VCaP (cell line): Measurements from ENCODE around the gene KCNIP4.

Source experiments
- H3K27ac ChIP-seq: fragments of 450-650 bp; 2 replicates; pipeline ENCODE4 v1.5.1; 2017
- TF ChIP-seq, protein P1 (sequence below): fragments of 450-650 bp; conservative IDR thresholded peaks from 2 replicates; pipeline ENCODE4 v1.5.1; 2017; ENCODE audit warnings: mild to moderate bottlenecking, moderate library complexity

KCNIP4 gene

DNA sequence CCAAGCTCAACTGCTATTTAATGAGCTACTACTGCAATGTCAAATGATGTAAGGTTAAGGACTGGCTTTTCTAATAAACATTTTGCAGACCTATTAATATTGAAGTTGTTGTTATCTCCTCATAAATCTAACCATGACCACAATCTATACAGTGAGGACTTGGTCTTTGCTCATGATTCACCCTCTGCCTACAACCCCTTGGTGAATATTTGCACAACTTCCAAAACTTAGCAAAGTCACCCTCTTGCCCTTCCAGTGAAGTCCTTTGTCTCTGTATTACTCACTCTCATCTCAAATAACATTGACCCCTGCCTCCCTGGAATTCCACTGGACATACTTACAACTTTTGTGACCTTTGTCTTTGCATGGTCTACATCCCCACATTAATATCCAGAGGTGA lies 204.5 kb downstream of the KCNIP4 start:
- TF ChIP-seq, protein P1, sequence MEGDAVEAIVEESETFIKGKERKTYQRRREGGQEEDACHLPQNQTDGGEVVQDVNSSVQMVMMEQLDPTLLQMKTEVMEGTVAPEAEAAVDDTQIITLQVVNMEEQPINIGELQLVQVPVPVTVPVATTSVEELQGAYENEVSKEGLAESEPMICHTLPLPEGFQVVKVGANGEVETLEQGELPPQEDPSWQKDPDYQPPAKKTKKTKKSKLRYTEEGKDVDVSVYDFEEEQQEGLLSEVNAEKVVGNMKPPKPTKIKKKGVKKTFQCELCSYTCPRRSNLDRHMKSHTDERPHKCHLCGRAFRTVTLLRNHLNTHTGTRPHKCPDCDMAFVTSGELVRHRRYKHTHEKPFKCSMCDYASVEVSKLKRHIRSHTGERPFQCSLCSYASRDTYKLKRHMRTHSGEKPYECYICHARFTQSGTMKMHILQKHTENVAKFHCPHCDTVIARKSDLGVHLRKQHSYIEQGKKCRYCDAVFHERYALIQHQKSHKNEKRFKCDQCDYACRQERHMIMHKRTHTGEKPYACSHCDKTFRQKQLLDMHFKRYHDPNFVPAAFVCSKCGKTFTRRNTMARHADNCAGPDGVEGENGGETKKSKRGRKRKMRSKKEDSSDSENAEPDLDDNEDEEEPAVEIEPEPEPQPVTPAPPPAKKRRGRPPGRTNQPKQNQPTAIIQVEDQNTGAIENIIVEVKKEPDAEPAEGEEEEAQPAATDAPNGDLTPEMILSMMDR, result no peak
- no peak overlapping the region for H3K27ac ChIP-seq

DNA sequence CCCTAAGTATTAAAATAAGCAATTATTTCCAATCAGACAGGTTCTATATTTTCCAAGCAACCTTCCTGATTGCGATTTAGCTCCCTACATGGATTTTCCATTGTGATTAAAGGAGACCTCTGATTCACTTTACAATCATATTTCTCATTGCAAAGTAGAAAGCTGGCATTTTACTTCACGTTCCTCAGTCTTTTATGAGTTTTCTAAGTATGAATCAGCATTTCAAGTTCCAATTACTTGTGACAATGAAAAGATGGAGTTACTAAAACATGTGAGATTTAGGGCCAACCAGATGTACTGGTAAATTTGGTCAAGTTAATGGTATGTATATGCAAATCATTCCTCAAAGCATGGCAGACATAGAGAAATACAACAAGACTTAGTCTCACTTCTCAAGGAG lies 206.2 kb downstream of the KCNIP4 start:
- TF ChIP-seq, protein P1, result no peak
- H3K27ac ChIP-seq, result no peak overlapping the region

DNA sequence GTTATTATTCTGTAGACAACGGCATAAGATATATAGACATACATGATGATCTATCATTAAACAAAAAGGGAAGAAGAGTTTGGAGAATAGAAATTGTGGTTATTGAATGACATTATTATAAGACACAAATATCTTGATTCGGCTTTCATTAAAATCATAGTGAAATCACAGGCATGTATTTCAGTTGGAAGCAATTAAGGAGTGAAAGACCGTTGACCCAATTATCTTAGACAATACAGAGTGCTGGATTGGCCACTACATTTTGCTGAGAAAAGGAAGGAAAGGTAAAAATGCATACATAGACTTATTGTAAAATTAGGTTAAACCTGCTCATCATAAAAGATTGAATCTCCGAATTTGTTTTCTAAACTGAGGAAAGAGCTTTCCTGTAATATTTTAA lies 209.8 kb downstream of the KCNIP4 start:
- TF ChIP-seq, protein P1, result no peak
- no peak overlapping the region for H3K27ac ChIP-seq

DNA sequence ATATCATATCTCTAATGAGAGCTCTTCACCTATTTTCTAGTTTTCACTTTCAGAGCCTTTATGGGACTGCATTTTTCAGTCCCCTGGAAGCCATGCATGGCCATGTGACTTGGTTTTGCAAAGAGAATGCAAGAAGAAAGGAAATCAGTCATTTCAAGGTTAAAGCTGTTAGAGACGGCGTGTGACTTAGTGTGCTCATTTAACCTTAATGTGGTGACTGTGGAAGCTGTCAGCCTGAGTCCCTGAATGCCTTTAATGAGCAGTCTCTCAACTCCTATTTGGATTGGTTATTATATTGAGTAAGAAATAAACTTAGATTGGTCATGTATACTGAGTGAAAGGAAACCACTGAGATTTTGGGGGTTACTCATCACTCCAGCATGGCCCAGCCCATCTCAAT lies 212.7 kb downstream of the KCNIP4 start:
- TF ChIP-seq, protein P1, result no peak

DNA sequence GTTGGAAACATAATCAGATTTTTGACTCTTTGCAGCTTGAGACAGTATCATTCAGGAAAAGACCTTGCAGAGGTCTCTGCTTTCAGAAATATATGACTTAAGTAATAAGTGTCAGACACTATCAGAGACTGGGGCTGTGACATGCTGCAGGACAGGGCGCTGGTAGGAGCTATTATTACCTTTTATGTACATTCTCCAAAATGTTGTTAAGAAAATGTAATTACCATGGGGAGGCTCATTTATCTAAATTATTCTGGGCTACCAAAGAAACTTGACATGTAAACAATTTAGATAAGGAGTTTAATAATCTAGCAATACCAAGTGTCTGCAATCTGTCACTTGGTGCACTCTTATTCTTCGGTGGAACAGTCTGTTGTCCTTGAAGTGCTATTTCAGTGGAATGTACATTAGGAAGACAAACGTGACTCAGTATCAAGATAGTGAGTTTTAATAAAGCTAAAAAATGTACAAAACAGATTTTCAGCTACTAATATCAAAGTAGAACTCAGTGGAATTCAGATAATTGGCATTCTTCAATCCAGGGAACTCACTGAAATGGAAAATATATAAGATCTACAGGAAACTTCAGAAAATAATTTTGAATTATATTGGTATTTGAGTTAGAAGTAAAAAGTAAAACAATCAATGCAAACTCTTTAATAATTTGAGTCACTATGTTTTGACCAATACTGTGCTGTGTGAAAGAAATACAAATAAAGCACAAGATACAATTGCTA lies 214.5 kb downstream of the KCNIP4 start:
- no peak overlapping the region for H3K27ac ChIP-seq
- TF ChIP-seq, protein P1, result no peak

More for the DNA sequence above, 212.7 kb downstream of the KCNIP4 start:
- no peak overlapping the region for H3K27ac ChIP-seq

DNA sequence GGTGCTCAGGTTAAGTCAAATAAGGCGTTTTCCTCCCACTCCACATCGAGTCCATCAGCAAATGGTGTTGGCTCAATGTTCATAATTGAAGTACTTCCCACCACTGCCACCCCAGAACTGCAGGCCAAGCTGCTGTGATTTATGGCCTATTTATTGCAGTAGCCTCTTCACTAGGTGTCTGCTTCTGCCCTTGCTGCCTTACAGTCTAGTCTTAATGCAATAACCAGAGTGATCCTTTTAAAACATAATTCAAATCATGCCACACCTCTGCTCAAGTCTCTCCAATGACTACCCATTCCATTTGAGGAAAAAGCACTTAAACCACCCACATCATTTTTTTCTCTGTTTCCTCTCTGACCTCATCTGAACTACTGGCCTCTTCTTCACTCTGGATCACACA lies 220.3 kb downstream of the KCNIP4 start:
- H3K27ac ChIP-seq, result no peak overlapping the region

DNA sequence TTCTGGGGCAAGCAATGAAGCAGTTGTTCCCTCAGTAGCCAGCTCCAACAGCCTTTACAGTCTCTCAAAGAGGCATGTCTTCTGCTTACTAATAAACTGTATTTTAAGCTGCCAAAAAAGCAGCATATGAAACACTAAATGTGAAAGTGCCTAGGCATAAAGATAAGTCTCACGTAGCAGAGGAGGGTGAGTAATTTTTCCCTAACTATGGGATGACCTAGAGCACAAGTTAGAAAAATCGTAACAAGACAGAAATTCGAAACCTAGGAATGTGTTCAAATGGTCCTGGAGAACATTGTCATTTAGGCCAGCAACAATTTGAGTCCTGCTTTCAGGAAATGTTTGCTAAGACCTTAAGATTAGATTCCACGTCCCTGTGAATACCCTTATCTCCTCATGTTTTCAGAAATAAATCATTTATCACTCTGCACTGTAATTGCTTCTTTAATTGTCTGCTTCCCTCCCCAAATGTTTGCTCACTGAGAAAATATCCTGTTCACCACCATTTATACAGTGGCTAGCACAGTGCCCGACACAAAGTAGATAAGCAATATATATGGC lies 222.2 kb downstream of the KCNIP4 start:
- TF ChIP-seq, protein P1, result no peak
- no peak overlapping the region for H3K27ac ChIP-seq

More for the DNA sequence above, 220.3 kb downstream of the KCNIP4 start:
- TF ChIP-seq, protein P1, result no peak
